ENCODE results near the gene PABPN1L. TPM values are rescaled to one million over a fixed set of nuclear protein-coding genes. Genes with fewer than 3 reads are reported as not detected.

Gene PABPN1L
- total and polyA plus RNA-seq, 2 experiments from 2014 or later, result not detected

DNA sequence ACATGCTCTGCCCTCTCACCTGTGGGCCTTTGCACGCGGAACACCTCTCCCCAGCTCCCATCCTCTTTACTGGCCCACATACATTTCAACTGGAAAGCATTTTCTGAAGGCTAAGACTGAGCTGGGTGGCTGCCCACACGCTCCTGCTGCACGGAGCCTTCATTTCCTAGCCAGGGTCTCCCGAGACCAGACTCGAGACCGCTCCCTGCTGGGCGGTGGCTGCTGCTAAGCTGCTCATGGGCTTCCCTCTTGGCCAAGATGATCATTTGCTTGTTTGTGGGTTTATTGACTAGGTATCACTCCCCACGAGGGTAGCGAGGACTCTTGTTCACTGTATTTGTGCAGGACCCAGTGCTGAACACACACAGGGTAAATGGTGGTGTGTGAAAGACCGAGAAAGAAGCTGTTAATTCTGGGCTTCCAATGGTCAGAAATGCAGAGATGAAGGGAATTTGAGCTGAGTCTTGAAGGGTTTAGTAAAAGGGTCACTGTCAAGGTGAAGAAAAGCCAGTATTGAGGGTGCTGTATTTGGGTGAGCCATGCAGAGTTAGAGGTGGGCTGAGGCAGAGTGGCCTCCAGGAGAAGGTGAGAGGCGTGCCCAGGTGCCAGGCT is 8.6 kb downstream of the PABPN1L start:
- Mint-ChIP-seq H3K4me3 (peak overlapping the region; percentile 99), H3K9me3 (no peaks in the 10 kb centered on the region; the same call in 1 of the 3 replicates), H3K27ac (peak overlapping the region; percentile 80; the same call in 1 of the 2 replicates), H3K4me1 (peaks cover 21% of the 10 kb centered on the region), H3K36me3 (ENCODE audit: low read depth) (peaks cover 31% of the 10 kb centered on the region), H3K27me3 (ENCODE audit: insufficient read depth, low read depth, poor library complexity) (peaks cover 10% of the 10 kb centered on the region)
- no peaks in the 10 kb centered on the region; the same call in 1 of the 2 replicates for H3K4me1 ChIP-seq (ENCODE audit: insufficient read depth)
- peaks cover 18% of the 10 kb centered on the region for H3K79me2 ChIP-seq (replicated peaks; ENCODE audit: insufficient read depth)
- peaks cover 7% of the 10 kb centered on the region; the same call in 1 of the 2 replicates for H4K20me1 ChIP-seq (replicated peaks; ENCODE audit: insufficient read depth)
- ATAC-seq, result peak; percentile 60
- TF ChIP-seq ZNF114 (CRISPR knock-in tag; IDR thresholded peaks at IDR 0.05), result no peak
- TF ChIP-seq, protein P1, sequence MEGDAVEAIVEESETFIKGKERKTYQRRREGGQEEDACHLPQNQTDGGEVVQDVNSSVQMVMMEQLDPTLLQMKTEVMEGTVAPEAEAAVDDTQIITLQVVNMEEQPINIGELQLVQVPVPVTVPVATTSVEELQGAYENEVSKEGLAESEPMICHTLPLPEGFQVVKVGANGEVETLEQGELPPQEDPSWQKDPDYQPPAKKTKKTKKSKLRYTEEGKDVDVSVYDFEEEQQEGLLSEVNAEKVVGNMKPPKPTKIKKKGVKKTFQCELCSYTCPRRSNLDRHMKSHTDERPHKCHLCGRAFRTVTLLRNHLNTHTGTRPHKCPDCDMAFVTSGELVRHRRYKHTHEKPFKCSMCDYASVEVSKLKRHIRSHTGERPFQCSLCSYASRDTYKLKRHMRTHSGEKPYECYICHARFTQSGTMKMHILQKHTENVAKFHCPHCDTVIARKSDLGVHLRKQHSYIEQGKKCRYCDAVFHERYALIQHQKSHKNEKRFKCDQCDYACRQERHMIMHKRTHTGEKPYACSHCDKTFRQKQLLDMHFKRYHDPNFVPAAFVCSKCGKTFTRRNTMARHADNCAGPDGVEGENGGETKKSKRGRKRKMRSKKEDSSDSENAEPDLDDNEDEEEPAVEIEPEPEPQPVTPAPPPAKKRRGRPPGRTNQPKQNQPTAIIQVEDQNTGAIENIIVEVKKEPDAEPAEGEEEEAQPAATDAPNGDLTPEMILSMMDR (conservative IDR thresholded peaks at IDR 0.05; ENCODE audit: low read depth in 2 of 2), result peak; percentile 61 to 68
- H3K4me2 ChIP-seq, result peak overlapping the region; percentile 99
- peak; percentile 80 for DNase-seq (ENCODE audit: low spot score)
- H3K36me3 ChIP-seq (ENCODE audit: insufficient read depth), result no peaks in the 10 kb centered on the region
- no peaks in the 10 kb centered on the region for H3K27me3 ChIP-seq (ENCODE audit: insufficient read depth)
- H2AFZ ChIP-seq, result 0 out of 2 replicates have a peak overlapping the region, but pooled peaks have one; percentile 69
- peak overlapping the region; percentile 96 for H3K4me3 ChIP-seq
- 0 out of 2 replicates have a peak, but pooled peaks cover 3% of the 10 kb centered on the region for H3F3A ChIP-seq (replicated peaks; ENCODE audit: low read depth)
- H3K9me2 ChIP-seq (ENCODE audit: insufficient read depth), result no peaks in the 10 kb centered on the region
- no peak overlapping the region for H3K27ac ChIP-seq (ENCODE audit: low read depth)

DNA sequence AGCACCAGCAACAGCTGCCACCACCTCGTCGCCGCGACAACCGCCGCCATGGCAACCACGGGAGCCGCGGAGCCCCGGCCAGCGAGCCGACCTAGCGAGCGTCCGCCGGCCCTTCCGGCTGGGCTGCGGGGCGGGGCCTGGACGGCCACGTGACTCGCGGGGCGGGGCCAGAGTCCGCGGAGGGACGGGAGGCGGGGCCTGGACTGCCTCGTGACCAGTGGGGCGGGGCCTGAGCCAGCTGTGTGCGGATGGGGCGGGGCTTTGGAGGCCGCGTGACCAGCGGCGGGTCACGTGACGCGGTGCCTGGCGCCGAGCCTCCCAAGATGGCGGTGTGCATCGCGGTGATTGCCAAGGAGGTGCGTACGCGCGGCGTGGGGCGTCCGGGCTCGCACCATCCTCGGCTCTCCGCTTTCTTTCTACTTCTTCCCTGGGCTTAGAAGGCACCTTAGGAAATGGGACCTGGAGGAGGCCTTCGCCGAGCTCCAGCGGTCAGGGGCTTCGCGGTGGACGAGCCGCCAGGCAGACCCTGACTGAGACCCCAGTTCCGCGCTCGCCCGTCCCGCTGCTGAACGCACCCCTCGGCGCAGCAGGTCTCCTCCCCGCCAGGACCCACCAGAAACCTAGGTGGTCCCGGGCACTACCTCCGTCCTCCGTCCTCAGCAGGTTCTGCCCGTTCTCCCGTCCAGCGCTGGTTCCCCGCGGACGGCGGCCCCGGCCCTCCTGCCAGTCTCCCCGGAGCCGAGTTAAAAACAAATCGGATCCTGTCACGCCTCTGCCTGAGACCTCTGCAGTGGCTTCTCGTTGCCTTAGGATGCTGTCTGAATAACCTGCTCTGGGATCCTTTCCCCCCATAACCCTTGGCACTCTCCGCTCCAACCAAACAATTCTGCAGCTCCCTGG is 9.4 kb downstream of the PABPN1L start, which contains the start of the genes GALNS and TRAPPC2L:
Gene GALNS, minus strand, starts transcription at position 120 of the 900 bp plus-strand sequence. Its CDS starts 70 bp downstream, at position 50.
Gene TRAPPC2L, plus strand, starts transcription at position 300 of the 900 bp plus-strand sequence. Its CDS starts 24 bp downstream, at position 324.
- DNase-seq (ENCODE audit: low spot score) (peak; percentile 99), ATAC-seq (peak; percentile 75)
- peak within 1 kb of the TSS; percentile 80; the same call in 1 of the 2 replicates for H2AFZ ChIP-seq
- Mint-ChIP-seq H3K4me1 (peaks cover 21% of the 10 kb centered on the region), H3K9me3 (peaks cover 5% of the 10 kb centered on the region; the same call in 2 of the 3 replicates), H3K4me3 (peak within 1 kb of the TSS; percentile 99), H3K27ac (peak within 1 kb of the TSS; percentile 80; the same call in 1 of the 2 replicates), H3K27me3 (ENCODE audit: insufficient read depth, low read depth, poor library complexity) (peaks cover 10% of the 10 kb centered on the region), H3K36me3 (ENCODE audit: low read depth) (peaks cover 38% of the 10 kb centered on the region)
- no peaks in the 10 kb centered on the region for H3K36me3 ChIP-seq (ENCODE audit: insufficient read depth)
- no peaks in the 10 kb centered on the region for H3K27me3 ChIP-seq (ENCODE audit: insufficient read depth)
- no peak within 1 kb of the TSS for H3K27ac ChIP-seq (ENCODE audit: low read depth)
- no peaks in the 10 kb centered on the region; the same call in 1 of the 2 replicates for H3K4me1 ChIP-seq (ENCODE audit: insufficient read depth)
- peaks cover 18% of the 10 kb centered on the region for H3K79me2 ChIP-seq (replicated peaks; ENCODE audit: insufficient read depth)
- peaks cover 7% of the 10 kb centered on the region; the same call in 1 of the 2 replicates for H4K20me1 ChIP-seq (replicated peaks; ENCODE audit: insufficient read depth)
- H3K9me2 ChIP-seq (ENCODE audit: insufficient read depth), result no peaks in the 10 kb centered on the region
- peak within 1 kb of the TSS; percentile 96 for H3K4me3 ChIP-seq
- H3K4me2 ChIP-seq, result peak within 1 kb of the TSS; percentile 99
- 0 out of 2 replicates have a peak, but pooled peaks cover 3% of the 10 kb centered on the region for H3F3A ChIP-seq (replicated peaks; ENCODE audit: low read depth)
- TF ChIP-seq, protein P2, sequence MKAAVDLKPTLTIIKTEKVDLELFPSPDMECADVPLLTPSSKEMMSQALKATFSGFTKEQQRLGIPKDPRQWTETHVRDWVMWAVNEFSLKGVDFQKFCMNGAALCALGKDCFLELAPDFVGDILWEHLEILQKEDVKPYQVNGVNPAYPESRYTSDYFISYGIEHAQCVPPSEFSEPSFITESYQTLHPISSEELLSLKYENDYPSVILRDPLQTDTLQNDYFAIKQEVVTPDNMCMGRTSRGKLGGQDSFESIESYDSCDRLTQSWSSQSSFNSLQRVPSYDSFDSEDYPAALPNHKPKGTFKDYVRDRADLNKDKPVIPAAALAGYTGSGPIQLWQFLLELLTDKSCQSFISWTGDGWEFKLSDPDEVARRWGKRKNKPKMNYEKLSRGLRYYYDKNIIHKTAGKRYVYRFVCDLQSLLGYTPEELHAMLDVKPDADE (IDR thresholded peaks at IDR 0.05), result peak; percentile 24; the same call in 1 of the 2 replicates
- TF ChIP-seq ZNF114 (CRISPR knock-in tag; IDR thresholded peaks at IDR 0.05) (no peak), NANOG (IDR thresholded peaks at IDR 0.05; ENCODE audit: borderline replicate concordance) (no peak), STAT1 (IDR thresholded peaks at IDR 0.05; ENCODE audit: unreplicated experiment) (no peak), JUNB (IDR thresholded peaks at IDR 0.05; ENCODE audit: unreplicated experiment) (no peak), EZH2phosphoT487 (IDR thresholded peaks at IDR 0.05; ENCODE audit: unreplicated experiment) (no peak), REST (IDR thresholded peaks at IDR 0.05; ENCODE audit: unreplicated experiment) (no peak)
- TF ChIP-seq, protein P1 (conservative IDR thresholded peaks at IDR 0.05; ENCODE audit: low read depth in 2 of 2), result no peak

Measured in GM23338 (cell line).